HepG2 (cell line): ENCODE results near the gene HTR6. TPM values are rescaled to one million over a fixed set of nuclear protein-coding genes. Genes with fewer than 3 reads are reported as not detected.

Experiments
- ATAC-seq: fragments of 200-7000 bp; cut with Tn5 transposase; 3 replicates; pipeline ENCODE4 v1.9.1; 2020; ENCODE audit warnings: mild to moderate bottlenecking, moderate library complexity
- BruUV-seq: library from RNA; stranded (reverse); fragments of 400-500 nt; replicated peaks from 2 replicates; lab custom pipeline; 2021; lab: Mats Ljungman, UMichigan
- CTCF ChIA-PET: fragments of 300-600 bp; formaldehyde crosslinking; extraction: SDS; loops from one replicate; lab custom pipeline; 2021; ENCODE audit warnings: low total read pairs, inconsistent platforms, low intra/inter-chr PET ratio; lab: Yijun Ruan, JAX
- POLR2A ChIA-PET: fragments of 350-600 bp; sonication (Branson Sonifier 250); formaldehyde crosslinking; loops from one replicate; lab custom pipeline; 2020; ENCODE audit warnings: antibody characterized with exemption, inconsistent platforms; lab: Yijun Ruan, JAX
- DNase-seq: peaks from one replicate; pipeline ENCODE4 v3.0.0-alpha.2; 2015; ENCODE audit warnings: low spot score
- FAIRE-seq: peaks from 3 replicates; lab custom pipeline; 2011; peaks lifted over from hg19 to GRCh38; lab: Jason Lieb, UNC
- H2AFZ ChIP-seq: one replicate; pipeline ENCODE4 v1.6.1; 2011; ENCODE audit warnings: low read length, inconsistent platforms
- H3K27ac ChIP-seq: fragments of 300-600 bp; 3 replicates; pipeline ENCODE4 v1.8.0; 2011; ENCODE audit warnings: mixed run types, mild to moderate bottlenecking, mixed read lengths, low read length, inconsistent platforms; ENCODE audit not compliant: insufficient read depth; ENCODE audit errors: extremely low read length
- H3K27me3 ChIP-seq, 2 experiments: fragments of 200-600 bp in 1 of 2; 2 replicates in 1 of 2; 3 replicates in 1 of 2; pipeline versions ENCODE4 v1.6.0 to v1.8.0; 2011; ENCODE audit warnings: low read length in 2 of 2, mild to moderate bottlenecking in 2 of 2, moderate library complexity in 2 of 2, inconsistent platforms in 1 of 2; ENCODE audit not compliant: insufficient read depth in 2 of 2, control insufficient read depth in 1 of 2
- H3K36me3 ChIP-seq, 2 experiments: fragments of 200-600 bp in 1 of 2; replicated peaks in 1 of 2; 2 replicates in 1 of 2; 3 replicates in 1 of 2; pipeline versions ENCODE4 v1.5.1 to v1.8.0; 2011; ENCODE audit warnings: low read length in 2 of 2, inconsistent platforms in 1 of 2; ENCODE audit not compliant: insufficient read depth in 2 of 2, control insufficient read depth in 1 of 2
- H3K4me1 ChIP-seq: 2 replicates; pipeline ENCODE4 v1.5.1; 2012; ENCODE audit warnings: low read length, inconsistent platforms; ENCODE audit not compliant: insufficient read depth
- H3K4me2 ChIP-seq: 2 replicates; pipeline ENCODE4 v1.6.0; 2011; ENCODE audit warnings: low read depth, low read length, inconsistent platforms
- H3K4me3 ChIP-seq, 3 experiments: fragments of 200-600 bp in 1 of 3; sonication (generic), shearing (Covaris generic) in 1 of 3; replicated peaks in 1 of 3; 2 replicates each; pipeline ENCODE4 v1.5.1; 2011 to 2016; ENCODE audit warnings: low read length in 3 of 3, inconsistent platforms in 2 of 3, low read depth in 2 of 3, mild to moderate bottlenecking in 2 of 3, control low read depth in 1 of 3, mixed read lengths in 1 of 3; ENCODE audit not compliant: insufficient read depth in 1 of 3
- H3K79me2 ChIP-seq: one replicate; pipeline ENCODE4 v1.6.1; 2011; ENCODE audit warnings: low read length, inconsistent platforms; ENCODE audit not compliant: insufficient read depth
- H3K9ac ChIP-seq: 2 replicates; pipeline ENCODE4 v1.6.0; 2011; ENCODE audit warnings: mild to moderate bottlenecking, low read depth, low read length, inconsistent platforms; ENCODE audit not compliant: insufficient read depth
- H3K9me3 ChIP-seq: 2 replicates; pipeline ENCODE4 v1.5.1; 2012; ENCODE audit warnings: mild to moderate bottlenecking, low read length
- H4K20me1 ChIP-seq: 2 replicates; pipeline ENCODE4 v1.6.0; 2011; ENCODE audit warnings: inconsistent platforms, mild to moderate bottlenecking, low read length, moderate library complexity; ENCODE audit not compliant: insufficient read depth
- EHMT2 ChIP-seq: fragments of 200-600 bp; sonication (generic); IDR thresholded peaks from 2 replicates; pipeline ENCODE4 v1.7.0; 2017; ENCODE audit warnings: antibody characterized with exemption, low read depth, low read length, borderline replicate concordance
- FOXO4 ChIP-seq: sonication (generic); formaldehyde crosslinking; conservative IDR thresholded peaks from 2 replicates; pipeline ENCODE4 v1.8.1; 2023; ENCODE audit warnings: missing genetic modification reagents
- IRF2 ChIP-seq: IDR thresholded peaks from 2 replicates; pipeline ENCODE4 v1.6.1; 2018; ENCODE audit warnings: missing genetic modification reagents, missing compliant biosample characterization
- KAT7 ChIP-seq: IDR thresholded peaks from 2 replicates; pipeline ENCODE4 v1.6.1; 2018; ENCODE audit warnings: borderline replicate concordance, missing compliant biosample characterization
- KAT8 ChIP-seq: IDR thresholded peaks from 2 replicates; pipeline ENCODE4 v1.6.1; 2016; ENCODE audit warnings: missing genetic modification reagents, missing compliant biosample characterization
- NR2F6 ChIP-seq, 2 experiments: IDR thresholded peaks; 2 replicates each; pipeline ENCODE4 v1.6.1; 2016; ENCODE audit warnings: antibody characterized with exemption in 1 of 2, mild to moderate bottlenecking in 1 of 2
- PHF5A ChIP-seq: IDR thresholded peaks from one replicate; pipeline ENCODE4 v1.6.1; 2018; ENCODE audit warnings: low read depth, missing genetic modification reagents; ENCODE audit not compliant: unreplicated experiment
- SP4 ChIP-seq: sonication (generic); formaldehyde crosslinking; IDR thresholded peaks from 2 replicates; pipeline ENCODE4 v1.8.1; 2023; ENCODE audit warnings: mild to moderate bottlenecking, missing genetic modification reagents
- TCF7L2 ChIP-seq: IDR thresholded peaks from 2 replicates; pipeline ENCODE4 v1.6.1; 2011; ENCODE audit warnings: mild to moderate bottlenecking, low read depth, low read length, moderate library complexity
- ZBTB34 ChIP-seq: sonication (generic); formaldehyde crosslinking; IDR thresholded peaks from 2 replicates; pipeline ENCODE4 v1.8.0; 2022; ENCODE audit warnings: mild to moderate bottlenecking, missing genetic modification reagents
- ZNF138 ChIP-seq: sonication (generic); formaldehyde crosslinking; IDR thresholded peaks from 2 replicates; pipeline ENCODE4 v1.5.0; 2020; ENCODE audit warnings: mild to moderate bottlenecking, low read depth, missing genetic modification reagents
- ZNF18 ChIP-seq: sonication (generic); formaldehyde crosslinking; IDR thresholded peaks from 2 replicates; pipeline ENCODE4 v1.8.0; 2022; ENCODE audit warnings: mild to moderate bottlenecking, missing genetic modification reagents; ENCODE audit not compliant: insufficient replicate concordance
- ZNF503 ChIP-seq: sonication (generic); formaldehyde crosslinking; IDR thresholded peaks from 2 replicates; pipeline ENCODE4 v1.4.0; 2020; ENCODE audit warnings: missing genetic modification reagents
- WGBS: methylation state at CpG from one replicate; pipeline ENCODE4 v1.1.6; 2017; ENCODE audit warnings: low lambda C conversion rate; 5-methylcytosine and 5-hydroxymethylcytosine counted together
- in situ Hi-C: cut with HindIII; loops from 2 replicates; pipeline ENCODE4 v1.10.0; 2017; ENCODE audit warnings: low pct_unique_long_range_greater_than_20kb; ENCODE audit not compliant: extremely low pct_ligation_motif_present
- intact Hi-C: fragments of 100-400 bp; cut with micrococcal nuclease; formaldehyde crosslinking; loops from one replicate; pipeline ENCODE4 v1.10.0; 2022; ENCODE audit not compliant: unreplicated experiment
- polyA plus RNA-seq, 8 experiments: library from polyadenylated mRNA; depleted of rRNA in 3 of 8; stranded (reverse) in 7 of 8; unstranded in 1 of 8; fragments of >200 nt; fragmentation: Illumina TruSeq in 4 of 8; extraction: Trizol in 4 of 8; gene quantifications; 2 replicates each; pipeline versions ENCODE4 v1.2.1 to v1.2.3, GENCODE V29; 2011 to 2016; ENCODE audit warnings: low read depth in 4 of 8, missing spikeins in 1 of 8, mixed read lengths in 1 of 8; ENCODE audit not compliant: insufficient read depth in 1 of 8
- total RNA-seq, 5 experiments: library from RNA; depleted of rRNA; stranded (reverse); fragments of >200 nt; fragmentation: Illumina TruSeq; extraction: Trizol; gene quantifications; 2 replicates each; pipeline ENCODE4 v1.2.3, GENCODE V29; 2016; ENCODE audit warnings: low read depth in 1 of 5

Gene HTR6
- total and polyA plus RNA-seq, 2 of the 13 experiments (the other 11 are each of a cell fraction or from before 2014, with no cell fraction given) = 0.04 TPM; not detected in 1

GRCh38 chr1:19682257-19682656 lies 17.6 kb downstream of the HTR6 start:
- no peak for FAIRE-seq
- 64% methylated on average over 3 of the region's 3 CpGs for WGBS
- ATAC-seq = no peak
- Histone ChIP-seq H3K9ac (no peak overlapping the region), H4K20me1 (0 out of 2 replicates have a peak, but pooled peaks cover 4% of the 10 kb centered on the region), H3K27ac (no peak overlapping the region), H3K4me3 (no peak overlapping the region), H2AFZ (no peak overlapping the region), H3K36me3 (no peaks in the 10 kb centered on the region), H3K79me2 (no peaks in the 10 kb centered on the region), H3K4me1 (no peaks in the 10 kb centered on the region), H3K4me2 (no peak overlapping the region), H3K9me3 (no peaks in the 10 kb centered on the region), H3K27me3 (no peaks in the 10 kb centered on the region; a peak in 1 of 5 replicates)
- POLR2A ChIA-PET = no interaction called here
- in situ Hi-C loops = no loop called here
- BruUV-seq = no TSS peak
- CTCF ChIA-PET = no interaction called here
- intact Hi-C loops = no loop called here
- no peak for TF ChIP-seq NR2F6 (IDR thresholded peaks at IDR 0.05)
- TF ChIP-seq NR2F6 (CRISPR knock-in tag; IDR thresholded peaks at IDR 0.05) = no peak
- no peak for TF ChIP-seq KAT7 (CRISPR knock-in tag)
- TF ChIP-seq PHF5A (CRISPR knock-in tag) = no peak
- no peak for TF ChIP-seq SP4 (CRISPR knock-in tag)
- no peak for TF ChIP-seq ZNF18 (CRISPR knock-in tag)
- no peak for DNase-seq

- no peaks in the 10 kb centered on the region; a peak in 1 of 5 replicates for H3K27me3 ChIP-seq
- DNase-seq = no peak
- intact Hi-C loops = no loop called here
- 61% methylated on average over 4 of the region's 7 CpGs for WGBS
- H3K36me3 ChIP-seq = no peaks in the 10 kb centered on the region
- no peaks in the 10 kb centered on the region for H3K79me2 ChIP-seq
- no peak overlapping the region for H3K4me3 ChIP-seq
- no peak overlapping the region for H3K9ac ChIP-seq
- FAIRE-seq = no peak
- ATAC-seq = no peak
- 0 out of 2 replicates have a peak, but pooled peaks cover 4% of the 10 kb centered on the region for H4K20me1 ChIP-seq
- no peaks in the 10 kb centered on the region for H3K4me1 ChIP-seq
- no peak overlapping the region for H3K27ac ChIP-seq
- no peak overlapping the region for H3K4me2 ChIP-seq
- POLR2A ChIA-PET = no interaction called here
- H3K9me3 ChIP-seq = no peaks in the 10 kb centered on the region
- CTCF ChIA-PET = no interaction called here
- in situ Hi-C loops = no loop called here
- H2AFZ ChIP-seq = no peak overlapping the region
- BruUV-seq = no TSS peak
- TF ChIP-seq ZNF503 (CRISPR knock-in tag) (no peak), ZNF138 (CRISPR knock-in tag) (no peak), FOXO4 (CRISPR knock-in tag) (no peak), ZBTB34 (no peak), IRF2 (no peak), TCF7L2 (no peak), KAT8 (CRISPR knock-in tag) (no peak), EHMT2 (no peak)
Measured at GRCh38 chr1:19682901-19683300, 18.2 kb downstream of the HTR6 start.
